Amniotic stem cell (primary cell): Measurements from ENCODE around the gene RECQL.
"Not testable (repeated sequence)": the region's sequence is repeated elsewhere in the genome, so short reads cannot be mapped to it uniquely, and the experiment has no call there.

ENCODE experiments used
- DNase-seq: peaks from one replicate; lab custom pipeline; 2025; lab: John Stamatoyannopoulos, UW

Gene RECQL

DNA sequence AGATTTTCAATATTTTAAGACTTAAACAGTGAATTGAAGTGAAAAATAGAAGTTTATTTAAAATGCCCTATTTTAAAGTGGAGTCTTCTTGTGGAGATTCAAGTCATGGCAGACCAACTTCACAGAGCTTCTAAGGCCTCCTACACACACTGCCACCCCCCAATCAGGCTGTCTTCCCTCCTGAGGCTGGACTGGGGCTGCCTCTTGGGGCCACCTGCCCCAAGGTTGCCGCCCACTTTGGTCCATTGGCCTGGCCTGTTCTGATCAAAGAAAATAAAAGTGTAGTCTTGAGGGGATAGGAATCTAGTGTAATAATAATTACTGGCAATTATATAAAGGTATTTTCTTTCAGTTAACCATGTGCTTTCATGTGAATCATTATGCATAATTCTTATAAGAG is 1.4 kb upstream of the RECQL start:
- no peak for DNase-seq

- no peak for DNase-seq
These were observed 695 bp upstream of the RECQL start for GRCh38 chr12:21502164-21502496.

- DNase-seq: no peak
These were observed 613 bp downstream of the RECQL start for GRCh38 chr12:21500786-21501257.

DNA sequence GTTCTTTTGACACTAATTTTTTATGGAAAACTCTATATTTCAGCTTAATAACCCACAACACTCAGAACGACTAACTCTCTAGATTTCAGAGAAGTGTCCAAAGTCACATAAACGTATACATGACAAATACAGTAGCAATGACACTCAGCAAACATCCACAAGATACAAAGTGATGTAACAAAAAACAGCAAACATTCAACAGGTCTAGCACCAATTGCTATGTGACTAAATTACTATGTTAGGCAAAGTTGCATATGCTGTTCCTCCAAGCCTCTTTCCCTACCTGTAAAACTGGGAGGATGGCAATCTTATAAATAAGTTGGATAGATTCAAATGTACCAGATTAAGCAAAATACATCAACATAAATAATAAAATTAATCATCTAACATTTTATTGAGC is 1.7 kb downstream of the RECQL start:
- no peak for DNase-seq

- no peak for DNase-seq
These were observed 15.4 kb downstream of the RECQL start for GRCh38 chr12:21485998-21486397.

GRCh38 chr12:21483531-21483930 is 17.9 kb downstream of the RECQL start:
- DNase-seq: no peak

DNA sequence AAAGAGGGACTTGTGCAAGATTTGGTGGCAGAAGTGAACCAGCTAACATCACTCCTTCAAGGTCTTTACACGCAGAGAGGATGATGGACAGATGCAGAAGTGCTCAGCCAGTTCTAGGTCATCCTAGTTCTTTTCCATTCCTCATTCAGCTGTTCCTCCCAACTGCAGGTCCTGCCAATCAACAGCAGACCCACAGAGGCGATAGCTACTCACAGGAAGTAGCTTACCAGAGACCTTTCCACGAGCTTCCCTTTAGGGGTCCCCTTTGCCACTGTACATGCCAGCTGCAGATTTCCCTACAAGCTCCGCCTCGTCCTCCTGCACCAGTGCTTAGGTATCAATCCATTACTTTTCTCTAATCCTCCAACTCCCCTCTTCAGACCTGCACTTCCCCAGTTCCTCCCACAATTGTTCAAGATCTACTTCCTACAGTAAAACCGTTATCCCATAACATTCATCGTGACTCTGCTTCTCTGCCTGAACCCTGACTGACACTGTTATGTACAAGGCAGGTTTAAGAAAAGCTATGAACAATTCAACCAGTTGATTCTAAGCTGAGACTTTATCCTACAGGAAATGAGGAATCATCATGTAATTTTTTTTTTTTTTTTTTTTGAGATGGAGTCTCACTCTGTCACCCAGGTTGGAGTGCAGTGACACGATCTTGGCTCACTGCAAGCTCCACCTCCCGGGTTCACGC is 22.5 kb downstream of the RECQL start:
- DNase-seq: no peak

GRCh38 chr12:21476949-21477348 is 24.5 kb downstream of the RECQL start:
- DNase-seq: peak; percentile 15

- DNase-seq: no peak
These were observed 25.9 kb downstream of the RECQL start for GRCh38 chr12:21475552-21475951.

- DNase-seq: no peak
These were observed 29.1 kb downstream of the RECQL start for GRCh38 chr12:21472197-21472823.

- DNase-seq: no peak
These were observed 30.1 kb downstream of the RECQL start for GRCh38 chr12:21471294-21471693.

DNA sequence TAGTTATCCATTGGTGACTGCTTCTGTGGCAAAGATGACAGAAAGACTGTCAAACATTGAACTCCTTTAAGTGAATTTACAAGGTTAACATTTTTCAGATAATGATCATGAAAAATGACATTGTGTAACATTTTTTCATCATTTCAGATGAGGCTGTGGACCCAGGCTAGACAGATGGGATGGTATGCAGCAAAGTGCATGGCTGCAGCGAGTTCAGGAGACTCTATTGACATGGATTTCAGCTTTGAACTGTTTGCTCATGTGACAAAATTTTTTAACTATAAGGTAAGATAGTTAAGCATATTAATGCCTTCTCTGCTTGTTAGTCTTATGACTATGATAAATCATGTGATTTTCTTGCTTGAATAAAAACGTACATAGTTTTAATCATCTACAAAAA is 34.1 kb downstream of the RECQL start:
- DNase-seq: not testable (repeated sequence)

DNA sequence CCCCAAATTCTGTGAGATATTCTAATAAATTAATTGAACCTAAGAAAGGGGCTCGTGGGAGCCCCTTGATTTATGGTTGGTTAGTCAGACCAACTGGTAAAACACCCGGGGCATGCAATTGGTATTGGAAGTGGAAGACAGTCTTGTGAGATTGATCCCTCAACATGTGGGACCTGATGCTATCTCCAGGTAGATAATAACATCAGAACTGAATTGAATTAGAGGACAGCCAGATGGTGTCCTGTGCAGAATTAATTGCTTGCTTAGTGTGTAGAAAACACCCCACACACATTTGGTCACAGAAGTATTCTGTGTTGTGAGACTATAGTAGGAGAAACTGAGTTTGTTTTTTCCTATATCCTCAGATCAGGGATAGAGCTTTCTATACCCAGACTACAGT is 42.0 kb downstream of the RECQL start:
- DNase-seq: no peak

GRCh38 chr12:21456291-21456780 is 45.1 kb downstream of the RECQL start:
- DNase-seq: no peak

GRCh38 chr12:21453312-21453852 is 48.1 kb downstream of the RECQL start:
- no peak for DNase-seq

DNA sequence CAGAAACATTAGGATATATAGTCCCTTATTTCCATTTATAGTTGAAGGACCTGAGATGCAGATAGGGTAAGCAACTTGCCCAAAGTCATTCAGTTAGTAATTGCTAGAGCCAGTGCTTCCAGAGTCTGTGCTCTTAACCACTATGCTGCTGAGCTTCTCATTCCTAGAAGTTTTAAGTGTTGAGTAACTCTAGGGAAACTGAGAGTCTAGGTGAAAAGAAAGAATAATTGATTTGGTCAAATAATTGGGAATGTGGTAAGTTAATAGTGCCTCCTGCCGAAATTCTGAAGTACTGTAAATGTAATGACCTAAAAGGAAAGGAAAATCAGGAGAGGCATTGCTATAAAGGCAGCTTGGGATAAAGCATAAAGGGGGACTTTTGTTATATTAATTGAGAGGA is 49.9 kb downstream of the RECQL start:
- no peak for DNase-seq

DNA sequence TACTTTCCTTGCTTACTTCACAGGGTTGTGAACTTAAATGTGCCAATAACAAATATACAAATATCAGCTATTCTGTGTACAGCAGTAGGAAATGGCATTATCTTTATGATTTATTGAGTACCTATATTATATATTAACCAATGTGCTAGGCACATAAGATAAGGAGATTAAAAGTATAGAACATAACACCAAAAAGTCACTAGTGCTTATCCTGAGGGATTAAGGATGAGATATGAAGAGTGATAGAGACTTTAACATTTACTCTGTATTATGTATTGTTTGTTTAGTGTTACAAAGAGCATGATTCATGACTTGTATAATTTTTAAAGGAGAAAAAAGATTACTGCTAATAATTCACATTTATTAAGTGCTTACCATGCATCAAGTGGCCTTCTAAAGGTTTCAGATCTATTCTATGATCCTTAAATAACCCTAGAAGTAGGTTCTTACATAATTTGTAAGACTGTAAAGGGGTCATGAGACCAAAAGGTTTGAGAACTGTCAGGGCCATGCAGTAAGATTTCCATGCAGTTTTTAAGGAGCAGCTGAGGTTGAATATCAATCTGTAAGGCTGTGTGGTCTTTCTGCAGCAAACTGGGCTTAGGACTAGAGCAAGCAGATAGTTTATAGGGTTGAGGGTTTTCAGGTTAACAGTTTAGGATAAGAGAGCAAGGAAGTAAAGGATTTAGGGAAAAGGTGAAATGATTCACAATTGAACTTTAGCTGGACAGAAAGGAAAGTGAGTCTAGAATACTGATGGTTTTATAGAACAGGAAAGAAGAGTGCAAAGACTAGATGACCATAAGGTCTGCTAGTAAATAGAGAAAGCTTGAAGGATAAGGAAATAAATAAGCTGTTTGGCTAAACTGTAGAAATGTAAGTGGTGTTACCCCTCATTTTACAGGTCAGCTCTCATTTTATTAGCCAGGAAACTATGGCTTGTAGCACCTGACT is 57.0 kb downstream of the RECQL start:
- no peak for DNase-seq

DNA sequence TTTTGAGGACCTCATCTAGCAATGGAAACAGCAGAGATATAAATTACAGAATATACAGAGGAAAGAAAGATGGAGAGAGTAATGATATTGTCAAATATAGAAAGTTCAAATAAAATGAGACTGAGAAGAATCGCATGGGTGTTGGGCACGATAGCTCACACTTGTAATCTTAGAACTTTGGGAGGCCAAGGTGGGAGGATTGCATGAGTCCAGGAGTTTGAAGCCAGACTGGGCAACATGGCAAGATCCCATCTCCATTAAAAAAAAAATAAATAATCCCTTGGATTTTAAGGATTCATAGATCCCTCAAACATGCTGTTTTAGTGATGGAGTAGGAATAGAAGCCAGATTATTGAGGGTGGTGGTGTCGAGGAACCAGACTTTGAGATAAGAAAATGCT is 62.1 kb downstream of the RECQL start:
- no peak for DNase-seq

GRCh38 chr12:21438643-21439042 is 62.8 kb downstream of the RECQL start:
- DNase-seq: no peak

- DNase-seq: no peak
These were observed 66.7 kb downstream of the RECQL start for GRCh38 chr12:21434699-21435098.

DNA sequence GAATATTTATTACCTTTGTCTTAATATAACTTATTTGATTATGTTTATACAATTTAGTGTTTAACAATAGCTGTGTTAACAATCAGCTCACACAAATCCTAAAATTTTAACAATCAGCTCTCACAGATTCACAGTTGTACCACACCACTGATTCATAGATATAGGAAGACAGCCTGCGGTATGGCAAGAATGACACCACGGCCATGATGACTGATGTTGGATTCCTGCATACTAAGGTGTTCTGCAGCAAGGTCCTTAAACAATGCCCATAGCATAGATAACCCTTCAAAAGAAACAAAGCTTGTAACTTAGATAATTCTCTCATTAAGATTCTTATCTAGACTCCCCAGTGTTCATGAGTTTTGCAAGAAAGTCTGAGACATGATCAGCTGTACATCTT is 67.9 kb downstream of the RECQL start:
- DNase-seq: no peak

DNA sequence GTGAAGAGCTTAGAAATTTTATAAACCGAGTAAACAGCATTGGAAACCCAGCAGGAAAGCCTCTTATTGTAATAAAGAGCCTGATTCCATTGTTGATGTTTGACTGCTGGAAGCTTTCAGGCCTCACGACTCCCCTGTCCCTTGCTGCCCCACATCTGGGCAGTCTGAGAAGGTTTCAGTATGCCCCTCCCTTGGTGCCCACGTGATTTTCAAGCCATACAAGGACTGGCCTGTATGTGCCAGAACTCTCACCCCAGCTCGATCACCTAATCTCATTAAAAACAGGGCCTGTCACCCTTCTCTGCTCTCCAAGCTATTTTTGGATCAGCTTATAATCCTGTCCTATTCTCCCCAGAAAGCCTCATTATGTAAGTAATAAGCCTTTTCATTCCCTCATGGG is 71.4 kb downstream of the RECQL start:
- DNase-seq: no peak
